Stimulated activated CD8-positive, alpha-beta memory T cell treated with anti-CD3 and anti-CD28 coated beads, Interleukin-15, amount 100 ng/mL, for 1 hour (primary cell): ENCODE data around the gene RHBDL1.
A peak's percentile ranks its signal among the peaks of the same experiment; 100 is the strongest.

ENCODE experiments used
- DNase-seq: peaks from one replicate; pipeline ENCODE4 v3.0.0-alpha.2; 2020; ENCODE audit warnings: low read depth

RHBDL1 gene

DNA sequence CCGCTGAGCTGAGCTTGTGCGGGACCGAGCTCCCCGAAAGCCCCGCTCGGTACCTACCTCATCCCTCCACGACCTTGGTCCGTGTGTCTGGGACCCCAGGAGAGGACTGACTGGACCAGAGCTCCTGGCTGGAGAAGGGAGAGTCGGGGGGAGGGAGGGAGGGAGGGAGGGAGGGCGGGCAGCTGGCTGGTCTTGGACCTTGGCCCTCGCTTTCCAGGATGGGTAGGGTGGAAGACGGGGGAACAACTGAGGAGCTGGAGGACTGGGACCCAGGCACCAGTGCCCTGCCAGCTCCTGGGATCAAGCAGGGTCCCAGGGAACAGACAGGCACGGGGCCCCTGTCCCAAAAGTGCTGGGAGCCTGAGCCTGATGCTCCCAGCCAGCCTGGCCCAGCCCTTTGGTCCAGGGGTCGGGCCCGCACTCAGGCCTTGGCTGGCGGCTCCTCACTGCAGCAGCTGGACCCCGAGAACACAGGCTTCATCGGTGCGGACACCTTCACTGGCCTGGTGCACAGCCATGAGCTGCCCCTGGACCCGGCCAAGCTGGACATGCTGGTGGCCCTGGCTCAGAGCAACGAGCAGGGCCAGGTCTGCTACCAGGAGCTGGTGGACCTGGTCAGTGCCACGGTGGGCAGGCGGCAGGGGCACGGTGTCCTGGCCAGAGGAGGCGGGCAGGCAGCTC, 553 bp downstream of the RHBDL1 start:
- DNase-seq: no peak

DNA sequence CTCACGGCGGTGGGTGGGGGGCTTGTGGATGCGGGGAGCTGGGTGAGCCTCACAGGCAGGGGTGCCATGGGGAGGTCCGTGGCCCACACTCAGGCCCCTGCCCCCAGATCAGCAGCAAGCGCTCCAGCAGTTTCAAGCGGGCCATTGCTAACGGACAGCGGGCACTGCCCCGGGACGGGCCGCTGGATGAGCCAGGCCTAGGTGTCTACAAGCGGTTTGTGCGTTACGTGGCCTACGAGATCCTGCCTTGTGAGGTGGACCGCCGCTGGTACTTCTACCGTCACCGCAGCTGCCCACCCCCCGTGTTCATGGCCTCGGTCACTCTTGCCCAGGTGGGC, 1.1 kb downstream of the RHBDL1 start:
- no peak for DNase-seq

DNA sequence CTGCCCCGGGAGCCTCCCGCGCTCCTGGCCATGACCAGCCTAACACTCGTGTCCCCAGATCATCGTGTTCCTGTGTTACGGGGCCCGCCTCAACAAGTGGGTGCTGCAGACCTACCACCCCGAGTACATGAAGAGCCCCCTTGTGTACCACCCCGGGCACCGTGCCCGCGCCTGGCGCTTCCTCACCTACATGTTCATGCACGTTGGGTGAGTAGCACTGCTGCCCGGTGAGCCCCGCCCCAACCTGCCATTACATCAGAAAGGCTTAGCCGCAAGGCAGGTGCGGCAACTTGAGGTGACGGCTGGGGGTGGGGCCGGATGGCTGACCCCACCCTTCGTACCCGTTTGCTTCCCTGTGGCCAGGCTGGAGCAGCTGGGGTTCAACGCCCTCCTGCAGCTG, 1.4 kb downstream of the RHBDL1 start:
- no peak for DNase-seq

DNA sequence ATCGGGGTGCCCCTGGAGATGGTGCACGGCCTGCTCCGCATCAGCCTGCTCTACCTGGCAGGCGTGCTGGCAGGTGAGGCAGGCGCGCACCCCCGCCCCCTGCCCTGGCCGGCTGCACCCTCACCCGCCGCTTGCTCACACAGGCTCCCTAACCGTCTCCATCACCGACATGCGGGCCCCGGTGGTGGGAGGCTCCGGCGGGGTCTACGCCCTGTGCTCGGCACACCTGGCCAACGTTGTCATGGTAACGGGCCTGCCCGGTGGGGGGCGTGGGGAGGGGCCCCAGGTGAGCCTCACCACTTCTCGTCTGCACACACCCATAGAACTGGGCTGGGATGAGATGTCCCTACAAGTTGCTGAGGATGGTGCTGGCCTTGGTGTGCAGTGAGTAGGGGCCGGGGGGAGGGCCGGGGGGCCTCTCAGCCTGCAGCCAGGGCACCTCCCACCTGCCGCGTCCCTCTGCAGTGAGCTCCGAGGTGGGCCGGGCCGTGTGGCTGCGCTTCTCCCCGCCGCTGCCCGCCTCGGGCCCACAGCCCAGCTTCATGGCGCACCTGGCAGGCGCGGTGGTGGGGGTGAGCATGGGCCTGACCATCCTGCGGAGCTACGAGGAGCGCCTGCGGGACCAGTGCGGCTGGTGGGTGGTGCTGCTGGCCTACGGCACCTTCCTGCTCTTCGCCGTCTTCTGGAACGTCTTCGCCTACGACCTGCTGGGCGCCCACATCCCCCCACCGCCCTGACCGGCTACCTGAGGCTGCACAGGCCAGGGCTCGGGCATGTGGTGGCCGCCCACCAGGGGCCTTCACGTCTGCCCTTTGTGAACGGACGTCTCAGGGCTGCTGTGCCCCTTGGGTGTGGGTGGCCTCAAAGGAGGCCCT, 2.1 kb downstream of the RHBDL1 start:
- no peak for DNase-seq

DNA sequence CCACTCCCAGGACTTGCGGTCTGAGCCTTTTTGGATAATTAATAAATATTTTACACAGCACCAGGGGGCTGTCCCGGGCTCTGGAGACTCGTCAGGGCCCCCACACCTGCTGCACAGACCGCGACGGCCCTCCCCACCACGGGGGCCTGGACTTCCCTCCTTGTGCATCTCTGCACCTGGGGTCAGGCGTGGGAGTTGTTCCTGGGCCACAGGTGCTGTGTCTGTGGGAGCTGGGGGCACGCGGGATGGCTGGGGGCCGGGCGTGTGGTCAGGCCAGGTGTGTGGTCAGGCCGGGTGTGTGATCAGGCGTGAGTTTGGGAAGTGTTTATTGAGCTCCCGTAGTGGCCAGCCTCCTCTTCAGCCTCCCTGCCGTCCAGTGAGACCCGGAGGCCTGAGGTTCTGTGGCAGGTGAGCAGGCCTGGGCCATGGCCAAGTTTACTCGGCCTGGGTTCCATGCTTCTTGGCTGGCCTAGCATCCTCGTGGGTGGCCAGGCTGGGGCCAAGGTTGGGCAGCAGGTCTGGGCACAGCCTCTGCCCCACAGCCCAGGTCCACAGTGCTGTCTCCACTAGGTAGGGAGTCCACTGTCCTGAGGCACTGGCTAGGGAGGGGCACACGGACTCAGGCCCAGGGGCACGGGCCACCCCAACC, 2.9 kb downstream of the RHBDL1 start:
- DNase-seq: no peak

DNA sequence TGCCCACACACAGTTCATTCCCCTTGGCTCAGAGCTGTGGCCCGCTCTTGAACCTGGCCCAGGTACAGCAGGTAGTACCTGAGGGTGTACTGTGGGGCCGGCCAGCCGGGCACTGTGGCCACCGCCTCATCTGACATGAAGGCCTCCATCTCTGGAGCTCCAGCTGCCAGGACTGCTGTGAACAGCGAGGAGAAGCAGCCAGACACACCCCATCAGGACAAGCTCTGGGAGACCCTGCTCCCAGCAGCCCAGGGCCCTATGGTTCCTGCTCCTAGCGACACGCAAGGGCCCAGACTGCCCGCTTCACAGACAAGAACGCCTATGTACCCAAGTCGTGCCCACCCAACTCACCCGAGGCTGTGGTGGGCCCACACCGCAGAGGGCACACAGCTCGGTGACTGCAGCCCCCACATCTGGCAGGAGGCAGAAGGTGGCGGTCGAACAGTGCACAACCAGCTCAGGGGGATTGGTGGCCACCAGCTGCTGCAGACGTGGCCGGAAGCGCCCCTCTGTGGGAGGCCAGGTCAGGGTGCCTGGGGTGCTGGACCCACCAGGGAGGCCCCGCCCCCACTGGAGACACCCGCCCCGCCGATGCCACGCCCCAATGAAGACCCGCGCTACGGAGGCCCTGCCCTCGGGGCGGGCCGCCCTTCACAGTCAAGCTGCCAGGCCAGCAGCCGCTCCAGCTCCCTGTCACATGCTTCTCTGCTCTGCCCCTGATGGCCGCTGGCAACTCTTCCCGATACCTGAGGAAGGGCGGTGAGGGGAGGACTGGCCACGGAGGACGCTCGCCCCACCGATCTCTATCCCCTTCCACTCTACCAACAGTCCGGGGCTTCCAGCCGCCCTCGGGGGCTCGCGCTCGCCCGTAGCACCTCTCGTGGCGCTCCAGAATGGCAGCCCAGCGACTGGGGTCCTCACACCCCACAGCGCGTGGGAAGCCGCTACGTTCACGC, 3.7 kb downstream of the RHBDL1 start:
- no peak for DNase-seq

DNA sequence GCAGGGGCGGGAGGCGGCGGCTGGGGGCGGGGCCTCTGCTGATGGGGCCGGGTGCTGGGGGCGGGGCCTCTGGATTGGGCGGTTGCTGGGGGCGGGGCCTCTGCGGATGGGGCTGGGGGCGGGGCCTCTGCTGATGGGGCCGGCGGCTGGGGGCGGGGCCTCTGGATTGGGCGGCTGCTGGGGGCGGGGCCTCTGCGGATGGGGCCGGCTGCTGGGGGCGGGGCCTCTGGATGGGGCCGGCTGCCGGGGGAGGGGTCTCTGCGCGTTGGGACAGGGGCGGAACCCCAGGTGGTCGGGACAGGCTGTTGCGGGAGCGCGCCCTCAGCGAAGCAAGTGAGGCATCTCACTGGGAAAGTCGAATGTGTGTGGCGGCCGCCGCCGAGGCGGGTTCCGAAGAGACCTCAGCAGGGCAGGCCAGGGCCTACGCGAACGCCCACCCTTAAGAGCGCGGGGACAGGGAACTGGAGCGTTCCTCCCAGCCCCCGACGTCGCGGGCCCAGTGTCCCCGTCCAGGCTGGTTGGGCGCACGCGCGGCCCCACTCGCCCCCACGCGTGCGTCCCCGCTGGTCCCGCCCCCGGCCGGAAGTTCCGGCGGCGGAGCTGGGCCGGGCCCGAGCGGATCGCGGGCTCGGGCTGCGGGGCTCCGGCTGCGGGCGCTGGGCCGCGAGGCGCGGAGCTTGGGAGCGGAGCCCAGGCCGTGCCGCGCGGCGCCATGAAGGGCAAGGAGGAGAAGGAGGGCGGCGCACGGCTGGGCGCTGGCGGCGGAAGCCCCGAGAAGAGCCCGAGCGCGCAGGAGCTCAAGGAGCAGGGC, 4.5 kb downstream of the RHBDL1 start, which contains the start of gene STUB1:
Gene STUB1 (plus strand): TSS at position 597 of the 811 bp plus-strand sequence. CDS start 116 bp downstream, at position 713.
- peak; percentile 78 for DNase-seq

DNA sequence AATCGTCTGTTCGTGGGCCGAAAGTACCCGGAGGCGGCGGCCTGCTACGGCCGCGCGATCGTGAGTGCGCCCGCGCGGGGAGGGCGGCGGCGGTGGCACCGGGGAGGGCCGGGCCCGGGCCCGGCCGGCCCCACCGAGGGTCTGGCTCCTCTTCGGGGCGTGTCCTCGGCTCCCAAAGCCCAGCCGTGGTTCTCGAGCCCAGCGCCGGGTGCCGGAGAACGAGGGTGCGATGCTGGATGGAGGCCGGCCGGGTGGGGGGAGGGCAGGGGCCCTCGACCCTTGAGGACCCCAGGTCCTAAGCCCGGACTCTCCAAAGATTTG, 5.1 kb downstream of the RHBDL1 start:
- no peak for DNase-seq

DNA sequence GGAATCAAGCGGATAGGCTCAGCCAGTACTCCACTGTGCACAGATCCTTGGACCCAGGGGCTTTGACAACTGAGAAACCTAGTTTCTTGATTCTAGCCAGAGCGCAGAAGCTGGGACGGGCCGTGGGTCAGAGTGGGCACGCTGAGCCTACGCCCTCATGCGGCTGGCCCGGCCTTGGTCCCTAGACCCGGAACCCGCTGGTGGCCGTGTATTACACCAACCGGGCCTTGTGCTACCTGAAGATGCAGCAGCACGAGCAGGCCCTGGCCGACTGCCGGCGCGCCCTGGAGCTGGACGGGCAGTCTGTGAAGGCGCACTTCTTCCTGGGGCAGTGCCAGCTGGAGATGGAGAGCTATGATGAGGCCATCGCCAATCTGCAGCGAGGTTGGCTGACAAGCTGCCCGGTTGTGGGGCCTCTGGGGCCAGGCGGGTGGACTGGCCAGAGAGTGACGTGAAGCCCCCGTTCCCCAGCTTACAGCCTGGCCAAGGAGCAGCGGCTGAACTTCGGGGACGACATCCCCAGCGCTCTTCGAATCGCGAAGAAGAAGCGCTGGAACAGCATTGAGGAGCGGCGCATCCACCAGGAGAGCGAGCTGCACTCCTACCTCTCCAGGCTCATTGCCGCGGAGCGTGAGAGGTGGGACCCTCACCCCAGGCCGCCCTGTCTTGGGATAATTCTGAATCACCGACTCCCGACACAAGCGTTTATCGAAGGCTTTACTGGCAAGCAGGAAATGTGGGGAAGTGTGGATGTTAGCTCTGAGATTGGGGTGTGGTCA, 5.7 kb downstream of the RHBDL1 start:
- no peak for DNase-seq

DNA sequence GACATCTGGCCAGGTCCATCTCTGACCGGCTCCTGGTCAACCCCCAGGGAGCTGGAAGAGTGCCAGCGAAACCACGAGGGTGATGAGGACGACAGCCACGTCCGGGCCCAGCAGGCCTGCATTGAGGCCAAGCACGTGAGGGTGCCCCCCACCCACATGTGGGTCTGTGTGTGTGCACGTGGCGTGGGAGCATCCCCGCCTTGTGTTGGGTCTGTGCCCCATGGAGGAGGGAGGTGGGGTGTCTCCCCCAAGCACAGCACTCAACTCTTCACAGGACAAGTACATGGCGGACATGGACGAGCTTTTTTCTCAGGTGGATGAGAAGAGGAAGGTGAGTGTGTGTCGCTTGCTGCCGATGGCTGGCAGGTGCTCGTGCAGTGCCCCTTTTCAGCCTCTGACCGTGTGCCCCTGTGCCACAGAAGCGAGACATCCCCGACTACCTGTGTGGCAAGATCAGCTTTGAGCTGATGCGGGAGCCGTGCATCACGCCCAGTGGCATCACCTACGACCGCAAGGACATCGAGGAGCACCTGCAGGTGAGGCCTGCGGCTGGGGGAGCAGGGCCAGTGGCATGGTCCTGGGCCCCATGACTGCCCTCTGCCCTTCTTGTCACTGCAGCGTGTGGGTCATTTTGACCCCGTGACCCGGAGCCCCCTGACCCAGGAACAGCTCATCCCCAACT, 6.4 kb downstream of the RHBDL1 start:
- no peak for DNase-seq

DNA sequence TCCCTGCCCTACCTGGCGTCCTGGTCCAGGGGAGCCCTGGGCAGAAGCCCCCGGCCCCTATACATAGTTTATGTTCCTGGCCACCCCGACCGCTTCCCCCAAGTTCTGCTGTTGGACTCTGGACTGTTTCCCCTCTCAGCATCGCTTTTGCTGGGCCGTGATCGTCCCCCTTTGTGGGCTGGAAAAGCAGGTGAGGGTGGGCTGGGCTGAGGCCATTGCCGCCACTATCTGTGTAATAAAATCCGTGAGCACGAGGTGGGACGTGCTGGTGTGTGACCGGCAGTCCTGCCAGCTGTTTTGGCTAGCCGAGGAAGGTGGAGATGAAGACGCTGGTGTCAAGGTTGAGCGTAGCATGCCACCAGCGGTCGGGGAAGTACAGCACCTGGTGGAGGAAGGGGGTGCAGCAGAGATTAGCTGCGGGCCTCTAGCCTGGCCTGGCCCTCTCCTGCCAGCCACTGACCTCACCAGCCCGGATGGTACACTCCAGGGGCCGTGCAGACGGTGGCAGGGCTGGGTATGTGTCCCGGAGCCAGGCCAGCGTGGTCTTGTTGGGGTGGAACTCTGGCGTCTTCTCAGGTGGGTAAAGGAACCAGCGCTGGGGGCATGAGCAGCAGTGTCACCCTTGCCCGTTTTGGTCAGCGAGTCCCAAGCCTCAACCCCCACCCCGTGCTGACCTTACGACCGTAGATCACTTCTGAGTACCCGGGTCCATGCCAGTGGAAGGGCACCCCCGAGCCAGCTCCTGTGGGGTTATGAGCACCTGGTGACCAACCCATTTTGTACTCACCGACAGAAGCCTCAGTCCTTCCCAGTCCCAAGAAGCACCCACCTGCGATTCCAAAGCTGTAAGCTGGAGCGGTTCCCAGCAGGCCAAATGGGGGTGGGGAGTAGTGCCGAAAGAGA, 7.3 kb downstream of the RHBDL1 start:
- DNase-seq: no peak

DNA sequence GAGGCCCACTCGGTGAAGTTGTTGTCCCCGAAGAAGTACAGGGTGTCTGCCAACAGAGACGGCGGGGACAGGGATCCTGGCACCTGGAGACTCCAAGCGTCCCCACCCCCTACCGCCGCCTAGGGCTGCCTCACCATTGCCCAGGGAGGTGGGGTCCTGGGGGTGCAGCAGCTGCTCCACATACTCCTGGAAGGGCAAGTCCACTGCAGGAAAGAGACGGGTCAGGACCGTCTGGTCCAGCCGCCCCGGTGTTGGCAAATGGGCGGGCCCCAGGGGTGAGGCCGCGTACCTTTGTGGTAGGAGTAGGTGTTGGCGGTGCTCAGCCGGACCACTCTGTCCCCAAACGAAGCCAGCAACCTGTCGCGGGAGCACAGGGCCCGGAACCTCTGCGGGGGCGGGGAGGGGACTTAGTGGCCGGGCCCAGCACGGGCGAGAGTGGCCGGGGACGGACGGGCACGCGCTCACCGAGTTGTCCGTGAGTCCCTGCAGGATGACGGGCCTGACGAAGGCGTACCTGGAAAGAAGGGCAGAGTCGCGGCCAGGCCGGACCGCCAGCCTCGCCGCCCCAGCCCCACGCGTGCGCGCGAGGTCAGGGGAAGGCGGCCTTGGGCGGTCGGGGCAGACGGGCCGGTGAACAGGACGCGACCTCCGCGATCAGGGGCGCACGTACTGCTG, 8.1 kb downstream of the RHBDL1 start:
- DNase-seq: no peak

DNA sequence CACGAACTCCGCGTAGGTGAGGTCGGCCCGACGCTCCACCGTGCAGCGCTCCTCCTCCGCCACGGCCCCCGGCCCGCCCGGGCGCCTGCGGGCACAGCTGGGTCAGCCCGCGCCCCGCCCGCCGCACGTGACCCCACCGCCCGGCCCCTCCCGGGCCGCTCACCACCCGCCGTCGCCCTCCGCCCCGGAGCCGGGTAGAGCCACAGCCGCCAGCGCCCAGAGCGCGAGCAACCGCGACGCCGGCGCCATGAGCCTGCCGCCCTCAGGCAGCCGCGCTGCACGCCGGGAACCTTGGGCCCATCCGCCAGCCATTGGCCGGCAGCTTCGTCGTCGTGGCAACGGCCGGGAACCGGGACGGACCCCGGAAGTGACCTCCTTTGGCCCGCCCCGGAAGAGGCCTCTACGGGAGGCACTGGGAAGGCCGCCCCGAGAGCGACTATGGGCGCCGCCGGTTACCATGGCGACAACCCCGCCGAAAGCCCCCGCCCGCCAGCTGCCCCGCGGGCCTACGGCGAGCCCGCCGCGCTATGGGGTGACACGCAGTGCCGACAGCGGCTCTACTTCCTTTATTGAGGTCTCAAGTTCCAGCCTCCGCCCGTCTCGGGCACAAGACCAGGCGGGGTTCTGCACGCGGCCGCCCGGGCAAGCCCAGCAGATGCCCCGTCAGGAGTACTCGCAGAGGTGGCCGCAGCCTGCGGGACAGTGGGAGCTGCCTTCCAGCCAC, 8.8 kb downstream of the RHBDL1 start, which contains the start of gene JMJD8:
Gene JMJD8 (minus strand): TSS at position 264 of the 724 bp plus-strand sequence. CDS start 15 bp downstream, at position 249.
- DNase-seq: peak; percentile 88

DNA sequence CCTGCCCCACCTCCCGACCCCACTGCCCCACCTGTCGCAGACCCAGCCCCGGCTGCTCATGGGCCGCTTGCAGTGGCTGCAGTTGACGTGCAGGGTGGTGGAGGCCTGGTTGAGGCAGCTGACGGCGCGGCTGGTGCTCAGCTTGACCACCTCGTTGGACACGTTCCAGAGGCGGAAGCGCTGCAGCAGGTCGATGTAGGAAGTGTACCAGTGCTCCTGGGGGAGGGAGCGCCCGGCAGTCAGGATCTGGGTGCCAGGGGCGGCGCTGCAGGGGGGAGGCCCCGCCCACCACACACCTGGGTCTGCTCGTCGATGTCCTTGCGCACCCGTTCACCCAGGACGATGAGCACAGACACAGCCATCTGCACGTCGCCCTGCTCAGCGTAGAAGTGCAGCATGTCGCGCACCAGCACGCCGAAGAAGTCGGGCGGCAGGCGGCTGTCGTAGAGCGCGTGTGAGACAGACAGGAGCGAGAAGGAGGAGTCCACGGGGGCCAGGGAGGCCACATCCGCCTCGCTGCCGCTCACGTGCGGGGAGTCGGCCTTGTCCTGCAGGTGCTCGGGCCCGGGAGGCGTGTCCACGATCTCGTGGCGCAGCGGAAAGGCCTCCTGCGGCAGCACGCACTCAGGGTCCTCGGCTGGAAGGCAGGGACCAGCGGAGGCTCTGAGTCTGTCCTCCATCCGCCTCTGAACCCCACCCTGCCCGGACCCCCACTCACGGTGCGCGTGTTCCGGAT, 9.7 kb downstream of the RHBDL1 start:
- DNase-seq: no peak

DNA sequence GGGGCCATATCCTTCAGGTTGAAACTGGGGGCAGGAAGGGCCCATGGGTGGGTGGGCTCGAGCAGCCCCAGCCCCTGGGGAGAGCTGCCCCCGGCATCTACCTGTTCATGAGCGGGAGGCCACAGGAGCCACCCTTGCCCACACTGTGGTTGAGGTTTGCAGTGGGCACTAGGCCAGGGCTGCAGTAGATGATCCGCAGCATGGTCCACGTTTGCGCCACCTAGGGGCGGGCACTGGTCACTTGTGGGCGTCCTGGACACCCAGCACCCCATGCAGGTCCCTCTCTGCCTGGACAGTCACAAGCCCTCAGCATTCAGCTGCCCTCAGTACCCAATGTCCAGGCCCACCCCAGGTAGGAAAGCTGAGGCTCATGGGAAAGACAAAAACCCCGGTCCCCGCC, 10.5 kb downstream of the RHBDL1 start:
- no peak for DNase-seq

DNA sequence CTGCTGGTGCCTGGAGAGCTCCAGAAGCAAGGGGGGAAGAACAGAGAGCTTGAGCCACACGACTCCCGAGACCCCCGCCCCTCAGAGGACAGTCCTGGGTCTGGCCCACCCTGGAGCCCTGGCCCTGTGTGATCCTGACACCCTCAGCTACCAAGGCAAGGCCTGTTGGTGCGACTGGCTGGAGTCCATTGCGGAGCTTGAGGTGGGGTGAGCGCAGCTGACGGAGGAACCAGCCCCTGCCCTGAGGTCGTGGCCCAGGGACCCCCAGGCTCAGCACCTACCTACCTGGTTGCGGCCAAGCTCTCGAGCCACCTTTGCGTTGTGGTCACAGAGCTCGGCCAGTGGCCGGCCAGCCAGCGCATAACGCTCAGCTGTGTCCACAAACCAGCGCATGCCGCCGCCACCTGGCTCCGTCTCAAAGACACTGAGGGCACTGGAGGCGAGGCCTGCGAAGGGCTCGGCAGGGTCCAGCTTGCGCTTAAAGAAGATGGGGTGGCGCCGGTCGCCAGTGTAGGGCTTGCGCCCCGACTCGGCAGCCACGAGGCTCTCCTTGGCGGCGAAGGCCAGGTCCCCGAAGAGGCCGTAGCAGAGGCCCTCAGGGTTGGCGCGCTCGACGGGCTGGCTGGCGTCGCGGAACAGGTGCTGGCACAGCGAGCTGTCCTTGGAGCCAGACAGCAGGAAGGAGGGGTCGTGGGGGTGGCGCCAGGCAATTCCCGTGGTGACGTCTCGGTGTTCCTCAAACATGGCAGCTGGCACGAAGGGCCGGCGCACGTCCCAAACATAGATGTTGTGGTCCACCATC, 11.2 kb downstream of the RHBDL1 start:
- DNase-seq: no peak
